ENCODE measurements around the gene ARHGEF7.
A peak's percentile ranks its signal among the peaks of the same experiment; 100 is the strongest.

The ARHGEF7 gene

GRCh38 chr13:111259058-111259457 is 143.9 kb downstream of the ARHGEF7 start:
- DNase-seq, result no peak

DNA sequence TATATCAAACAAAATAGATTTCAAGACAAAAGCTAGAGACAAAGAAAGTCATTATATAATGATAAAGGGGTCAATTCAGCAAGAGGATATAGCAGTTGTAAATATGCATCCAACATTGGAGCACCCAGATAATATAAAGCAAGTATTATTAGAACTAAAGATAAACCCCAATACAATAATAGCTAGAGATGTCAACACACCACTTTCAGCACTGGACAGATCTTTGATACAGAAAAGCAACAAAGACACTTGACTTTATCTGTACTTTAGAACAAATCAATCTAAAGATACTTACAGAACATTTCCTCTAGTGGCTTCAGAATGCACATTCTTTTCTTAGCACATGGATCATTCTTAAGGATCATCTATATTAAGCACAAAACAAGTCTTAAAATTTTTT is 146.2 kb downstream of the ARHGEF7 start:
- peak; percentile 5 for DNase-seq

- peak; percentile 33 for DNase-seq
These were observed 147.2 kb downstream of the ARHGEF7 start for GRCh38 chr13:111262281-111262680.

DNA sequence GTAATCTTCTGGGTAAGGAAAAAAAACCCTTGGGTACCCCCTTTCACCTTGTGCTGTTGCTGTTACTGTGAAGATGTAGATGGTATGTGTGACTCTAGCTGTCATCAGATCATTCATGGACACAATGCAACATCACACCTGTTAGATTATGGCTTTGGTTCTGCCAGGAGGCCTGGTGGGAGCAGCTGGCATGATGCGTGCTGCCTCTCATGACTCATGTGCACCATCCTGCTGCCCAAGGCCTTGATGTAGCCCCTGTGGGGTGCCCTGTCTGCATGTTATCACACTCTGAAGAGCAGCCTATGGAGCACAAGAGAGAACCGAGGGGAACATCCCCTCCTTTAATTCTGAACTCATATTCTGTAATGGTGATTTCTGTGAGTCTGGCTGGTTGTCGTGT is 147.6 kb downstream of the ARHGEF7 start:
- no peak for DNase-seq

- DNase-seq, result no peak
These were observed 148.5 kb downstream of the ARHGEF7 start for GRCh38 chr13:111263566-111263965.

DNA sequence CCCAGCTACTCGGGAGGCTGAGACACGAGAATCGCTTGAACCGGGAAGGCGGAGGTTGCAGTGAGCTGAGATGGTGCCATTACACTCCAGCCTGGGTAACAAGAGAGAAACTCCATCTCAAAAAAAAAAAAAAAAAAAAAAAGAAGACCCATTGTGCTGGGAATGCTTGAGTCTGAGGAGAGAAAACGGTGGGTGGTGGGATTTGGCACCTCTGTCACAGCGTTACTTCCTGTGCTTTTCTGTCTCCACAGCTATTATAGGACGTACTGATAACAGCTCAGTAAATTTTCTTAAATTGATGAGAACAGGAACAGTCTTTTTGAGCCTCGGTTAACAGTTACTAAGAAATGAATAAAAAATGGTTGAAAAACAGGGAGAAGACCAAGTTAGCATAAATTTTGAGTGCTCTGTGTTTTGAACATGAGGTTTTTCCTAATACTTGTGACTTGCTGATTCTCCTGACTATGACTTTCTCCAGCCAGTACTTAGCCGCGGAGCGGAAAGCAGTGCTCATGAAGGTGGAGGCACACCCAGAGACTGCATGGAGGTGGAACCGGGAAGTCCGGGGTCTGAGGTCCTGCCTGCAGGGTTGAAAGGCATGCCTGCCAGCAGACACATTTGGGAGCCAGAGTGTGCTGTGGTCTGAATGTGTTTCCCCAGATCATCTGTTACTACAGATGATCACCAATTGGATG is 150.0 kb downstream of the ARHGEF7 start:
- DNase-seq, result no peak

- no peak for DNase-seq
These were observed 150.6 kb downstream of the ARHGEF7 start for GRCh38 chr13:111265701-111266035.

GRCh38 chr13:111267205-111267604 is 152.1 kb downstream of the ARHGEF7 start:
- no peak for DNase-seq

DNA sequence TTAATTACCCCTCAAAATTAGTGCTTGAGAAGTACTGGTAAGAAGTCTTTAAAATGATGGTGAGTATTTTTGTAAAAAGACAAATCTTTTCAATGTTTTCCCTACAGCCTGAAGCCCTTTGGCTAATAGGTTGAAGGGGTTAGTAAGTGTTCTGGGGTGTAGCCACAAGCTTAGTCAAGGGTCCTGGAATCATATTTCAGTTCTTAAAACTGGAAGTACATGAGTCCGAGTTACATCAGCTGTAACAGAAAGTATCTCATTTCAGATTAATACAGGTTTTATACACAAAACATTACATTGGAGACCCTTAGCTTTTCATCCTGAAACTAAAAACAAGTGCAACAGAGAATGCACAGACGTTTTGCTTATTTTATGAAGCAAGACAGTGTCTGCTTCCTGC is 152.7 kb downstream of the ARHGEF7 start:
- DNase-seq, result no peak

DNA sequence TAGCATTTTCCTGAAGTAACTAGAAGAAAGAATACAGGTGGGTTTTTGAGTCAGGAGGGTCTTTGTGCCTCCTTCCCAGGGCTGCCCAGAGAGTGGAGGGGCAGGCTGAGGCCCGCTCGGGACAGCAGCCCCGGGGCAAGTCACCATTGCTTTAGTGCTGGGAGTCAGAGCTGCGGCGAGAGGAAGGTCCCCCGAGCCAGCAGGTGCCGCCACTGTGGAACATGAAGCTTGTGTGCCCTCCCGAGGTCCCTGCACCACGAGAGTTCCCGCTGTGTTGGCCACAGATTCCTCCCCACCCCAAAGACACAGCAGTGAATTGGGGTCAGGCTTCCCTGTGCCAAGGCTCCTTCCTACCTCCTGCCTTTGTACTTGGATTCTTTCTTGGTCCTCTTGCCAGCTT is 154.4 kb downstream of the ARHGEF7 start:
- DNase-seq, result no peak

DNA sequence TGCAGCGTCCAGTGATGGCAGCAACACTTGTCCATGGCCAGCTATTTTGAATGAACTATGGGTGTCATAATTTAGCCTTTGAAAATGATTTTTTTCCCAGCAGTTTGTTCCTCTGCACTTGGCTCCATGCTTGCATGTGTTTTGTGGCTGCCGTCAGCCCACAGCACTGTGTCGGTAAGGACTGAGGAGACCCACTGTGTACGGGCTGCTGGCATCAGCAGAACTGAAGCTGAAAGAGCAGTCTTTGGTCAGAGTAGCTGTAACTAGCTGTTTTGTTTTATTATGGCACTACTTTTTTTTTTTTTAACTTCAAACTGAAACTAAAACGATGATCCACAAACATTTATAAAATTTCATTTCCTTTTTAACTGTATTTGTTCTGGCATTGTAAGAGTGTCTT is 155.0 kb downstream of the ARHGEF7 start:
- DNase-seq, result no peak

DNA sequence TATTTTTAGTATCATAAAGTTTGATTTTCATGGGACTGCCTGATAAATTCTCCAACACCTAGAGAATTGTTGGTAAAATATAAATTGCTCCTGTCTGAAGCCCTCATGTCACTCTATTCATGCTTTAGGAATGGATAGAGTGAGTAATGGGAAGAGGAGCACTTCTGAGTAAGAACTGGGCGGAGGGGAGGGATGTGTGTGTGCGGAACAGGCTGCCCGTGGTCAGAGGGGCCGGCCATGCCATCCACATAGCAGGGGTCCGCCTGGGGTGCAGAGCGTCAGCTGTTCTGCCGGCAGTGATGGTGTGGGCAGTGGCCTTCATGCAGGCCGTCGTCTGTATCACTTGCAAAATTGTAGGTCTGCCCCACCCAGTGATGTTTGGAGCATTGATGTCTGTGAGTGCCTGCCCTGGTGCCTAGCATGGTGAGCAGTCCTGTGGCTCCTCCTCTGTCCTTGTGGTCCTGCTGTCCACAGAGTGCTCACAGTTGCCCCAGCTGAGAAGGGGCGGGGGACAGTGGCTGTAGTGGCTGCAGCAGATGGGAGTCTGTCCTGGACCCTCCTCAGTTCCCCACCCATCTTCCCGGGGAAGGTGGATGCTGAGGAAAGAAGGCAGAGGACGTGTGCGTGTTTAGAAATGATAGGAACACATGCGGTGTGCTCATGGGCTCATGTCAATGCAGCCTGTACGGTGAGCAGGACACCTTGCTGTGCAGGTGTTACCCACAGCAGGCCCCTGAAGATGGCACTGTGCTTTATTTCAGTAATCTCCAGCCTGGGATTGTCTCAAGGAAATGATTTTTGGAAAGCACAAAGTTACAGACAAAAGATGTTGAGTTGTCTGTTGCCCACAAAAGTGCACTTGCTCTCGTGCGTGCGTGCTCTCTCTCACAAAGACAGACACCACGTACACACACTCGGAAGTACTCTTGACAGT is 155.9 kb downstream of the ARHGEF7 start:
- no peak for DNase-seq

- no peak for DNase-seq
These were observed 157.0 kb downstream of the ARHGEF7 start for GRCh38 chr13:111272117-111272516.

GRCh38 chr13:111275382-111275781 is 160.3 kb downstream of the ARHGEF7 start:
- DNase-seq, result no peak

DNA sequence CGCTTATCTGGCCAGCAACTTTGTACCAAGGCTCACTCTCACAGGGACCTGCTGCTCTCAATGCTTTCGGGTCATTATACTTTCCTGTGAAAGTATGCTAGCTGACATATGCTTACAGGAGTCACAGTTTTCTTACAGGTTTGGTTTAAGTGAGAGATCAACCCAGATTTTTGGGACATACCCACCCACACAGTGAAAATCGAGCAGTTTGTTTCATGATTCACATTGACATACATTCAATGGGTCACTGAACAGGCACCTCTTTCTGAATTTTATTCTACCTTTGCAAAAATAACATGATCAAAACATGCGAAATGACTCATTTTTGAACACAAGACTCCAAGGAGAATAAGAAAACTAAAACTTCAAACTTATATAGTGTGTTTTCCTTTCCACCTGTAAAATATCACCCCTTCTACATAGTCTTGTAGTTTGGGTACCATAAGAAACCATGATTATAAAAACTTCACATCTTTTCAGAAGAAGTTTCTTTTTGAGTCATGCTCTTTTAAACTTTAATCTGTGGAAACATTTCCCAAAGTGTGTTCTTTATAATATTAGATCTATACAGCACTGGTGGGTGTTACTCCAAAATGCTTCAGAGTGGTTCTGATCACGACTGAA is 161.0 kb downstream of the ARHGEF7 start:
- no peak for DNase-seq

DNA sequence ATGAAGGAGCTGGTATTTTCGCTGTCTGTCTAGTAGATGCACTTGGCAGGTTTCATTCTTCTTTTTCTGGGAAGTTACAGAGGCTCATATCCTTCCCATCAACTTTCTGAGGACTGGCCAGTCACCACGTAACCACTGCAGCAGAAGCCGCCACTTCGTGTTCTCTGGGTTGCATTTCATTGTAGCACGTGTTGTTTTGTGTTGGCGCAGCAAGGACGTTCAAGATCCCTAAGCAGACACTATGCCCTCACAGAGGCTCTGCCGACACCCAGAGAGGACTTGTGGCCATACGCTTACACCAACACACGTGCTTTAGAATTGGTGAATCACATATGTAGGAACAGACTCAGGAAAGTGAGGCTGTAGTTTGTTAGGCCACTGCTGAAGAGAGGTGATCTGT is 163.1 kb downstream of the ARHGEF7 start:
- DNase-seq, result no peak

GRCh38 chr13:111278743-111279652 is 163.9 kb downstream of the ARHGEF7 start:
- DNase-seq, result no peak

DNA sequence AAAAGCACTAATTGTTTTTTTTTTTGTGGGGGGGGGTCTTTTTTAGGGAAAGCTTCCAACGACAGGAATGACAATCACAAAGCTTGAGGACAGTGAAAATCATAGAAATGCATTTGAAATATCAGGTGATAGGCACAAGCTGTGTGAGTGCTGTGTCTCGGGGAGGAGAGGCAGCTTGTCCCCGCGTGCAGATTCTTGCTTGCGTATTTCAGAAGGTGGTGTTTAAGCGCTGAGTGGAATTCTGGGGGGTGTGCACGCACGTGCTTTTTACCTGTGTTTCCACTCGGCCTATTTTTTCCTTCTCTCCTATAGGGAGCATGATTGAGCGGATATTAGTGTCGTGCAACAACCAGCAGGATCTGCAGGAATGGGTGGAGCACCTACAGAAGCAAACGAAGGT is 165.1 kb downstream of the ARHGEF7 start:
- no peak for DNase-seq

- DNase-seq, result no peak
These were observed 165.8 kb downstream of the ARHGEF7 start for GRCh38 chr13:111280681-111281585.

DNA sequence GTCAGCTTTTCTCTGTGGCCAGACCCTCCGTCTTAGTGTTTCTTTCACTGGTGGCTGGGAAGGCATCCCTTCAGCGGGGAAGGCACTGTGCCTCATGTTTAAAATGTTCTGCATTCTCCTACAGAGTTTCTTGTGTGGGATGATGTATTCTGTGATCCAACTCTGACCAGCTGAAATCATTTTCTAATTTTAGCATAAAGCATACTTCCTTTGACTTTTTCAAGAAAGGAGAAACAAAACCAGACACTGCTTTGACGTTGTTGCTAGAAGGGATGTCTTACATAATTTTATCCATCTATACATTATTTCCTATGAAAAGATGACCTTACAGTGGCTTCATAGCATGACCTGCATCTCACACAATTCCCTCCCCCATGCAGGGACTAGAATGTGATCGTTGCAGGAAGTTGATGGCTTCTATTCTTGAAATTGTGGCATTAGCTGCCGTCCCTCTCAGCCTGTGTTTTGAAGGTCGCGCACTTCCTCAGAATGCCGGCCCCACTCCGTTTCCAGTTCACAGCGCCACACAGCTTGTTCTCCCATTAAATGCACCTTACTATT is 166.7 kb downstream of the ARHGEF7 start:
- no peak for DNase-seq

DNA sequence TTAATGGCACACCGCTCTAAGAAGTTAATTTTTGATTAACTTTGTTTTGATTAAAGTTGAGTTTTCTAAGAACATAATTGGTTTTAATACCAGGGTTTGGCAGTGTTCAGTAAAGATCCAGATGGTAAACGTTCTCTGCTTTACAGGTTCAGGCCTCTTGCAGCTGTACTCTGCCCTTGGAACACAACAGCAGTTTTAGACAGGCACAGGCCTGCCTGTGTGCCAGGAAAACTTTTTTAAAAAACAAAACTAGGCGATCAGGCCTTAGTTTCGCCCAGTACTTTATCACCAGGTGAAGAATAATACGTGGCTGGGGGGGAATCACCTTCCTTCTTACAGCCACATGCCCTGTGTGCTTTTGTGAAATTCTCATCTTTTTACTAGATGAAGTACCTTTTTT is 167.3 kb downstream of the ARHGEF7 start:
- DNase-seq, result no peak

All from hematopoietic multipotent progenitor cell treated with erythropoietin and hydrocortisone succinate and interleukin-3 and kit ligand, for 4 days (in vitro differentiated cells).